Effector CD8-positive, alpha-beta T cell (primary cell): Measurements from ENCODE around the gene SERPINB10.

Source experiments
- DNase-seq: peaks from one replicate; lab custom pipeline; 2025; lab: John Stamatoyannopoulos, UW

The SERPINB10 gene

DNA sequence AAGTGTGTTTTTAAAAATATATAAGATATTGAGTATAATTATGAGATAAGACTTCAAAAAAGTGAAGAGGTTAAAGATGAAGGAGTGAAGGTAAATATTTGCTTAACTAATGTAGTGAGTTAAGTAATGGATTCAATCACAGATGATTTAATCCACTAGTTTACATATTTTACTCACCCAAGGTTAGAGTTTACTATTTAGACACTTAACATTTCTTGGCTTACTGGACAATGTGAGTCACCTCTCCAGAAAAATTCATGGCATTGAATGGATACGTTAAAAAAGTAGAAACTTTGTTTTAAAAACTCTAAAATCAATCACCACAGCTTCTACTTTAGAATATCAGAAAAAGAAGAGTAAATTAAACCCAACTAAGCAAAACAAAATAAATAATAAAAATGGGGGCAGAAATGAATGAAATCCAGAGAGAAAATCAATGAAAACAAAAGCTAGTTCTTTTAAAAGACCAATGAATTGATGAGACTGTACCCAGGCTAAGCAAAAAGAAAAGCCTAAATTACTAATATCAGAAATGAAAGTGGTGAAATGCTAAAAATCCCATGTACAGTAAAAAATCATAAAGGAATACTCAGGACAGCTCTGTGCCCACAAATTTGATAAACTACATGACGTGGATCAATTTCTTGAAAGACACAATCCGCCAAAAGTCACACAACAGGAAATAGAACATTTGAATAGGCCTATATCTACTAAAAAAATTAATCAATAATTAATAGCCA is 39.5 kb downstream of the SERPINB10 start:
- no peak for DNase-seq

DNA sequence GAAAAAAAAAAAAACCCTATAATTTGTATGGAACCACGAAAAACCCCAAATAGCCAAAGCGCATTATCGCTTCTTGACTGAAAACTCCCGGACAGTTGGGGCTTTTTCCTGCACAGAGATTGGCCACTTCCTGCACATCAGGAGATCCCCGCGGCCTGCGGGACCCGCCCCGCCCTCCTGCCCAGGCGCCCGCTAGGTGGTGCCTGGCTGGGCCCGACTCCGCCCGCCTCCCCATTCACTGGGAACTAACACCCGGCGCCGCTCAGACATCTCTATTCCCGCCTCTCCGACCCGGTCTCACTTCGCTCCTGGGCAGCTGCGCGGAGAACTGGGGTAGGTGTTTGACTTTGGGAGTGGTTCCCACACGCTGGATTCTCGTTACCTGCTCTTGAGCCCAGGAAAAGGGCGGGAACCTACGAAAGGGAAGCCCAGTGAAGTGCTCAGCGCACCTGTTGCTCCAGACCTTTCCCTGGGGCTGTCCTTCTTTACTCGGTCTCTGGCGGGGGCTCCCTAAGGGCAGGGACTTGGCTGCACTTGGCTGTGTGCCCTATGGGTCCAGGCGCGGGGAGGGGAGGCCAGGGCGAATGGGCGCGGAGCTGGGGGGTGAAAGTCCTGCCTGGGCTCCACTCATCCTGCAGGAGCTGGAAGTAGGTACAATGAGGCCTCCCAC is 41.4 kb downstream of the SERPINB10 start, which contains the start of gene HMSD:
Gene HMSD (plus strand): TSS at position 234 of the 670 bp plus-strand sequence. CDS start 4,155 bp downstream, outside the sequence.
- DNase-seq = no peak

DNA sequence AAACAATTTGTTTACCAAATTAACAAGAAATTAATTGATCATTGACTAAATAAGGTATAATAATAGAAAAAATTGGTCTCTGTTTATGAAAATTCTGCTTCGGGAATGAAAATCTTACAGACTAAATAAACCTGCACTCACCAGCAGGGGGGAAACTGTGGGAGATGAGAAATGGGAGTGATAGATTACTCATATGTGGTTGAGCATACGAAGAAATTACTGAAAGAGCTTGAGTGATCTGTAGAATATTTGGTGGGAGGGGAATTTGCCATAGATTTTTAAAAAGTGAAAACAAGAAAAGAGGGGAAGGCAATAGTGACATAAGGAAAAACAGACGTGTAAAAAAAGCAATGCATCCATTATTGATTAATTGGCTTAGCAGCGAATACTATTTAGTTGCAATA is 43.5 kb downstream of the SERPINB10 start:
- no peak for DNase-seq

DNA sequence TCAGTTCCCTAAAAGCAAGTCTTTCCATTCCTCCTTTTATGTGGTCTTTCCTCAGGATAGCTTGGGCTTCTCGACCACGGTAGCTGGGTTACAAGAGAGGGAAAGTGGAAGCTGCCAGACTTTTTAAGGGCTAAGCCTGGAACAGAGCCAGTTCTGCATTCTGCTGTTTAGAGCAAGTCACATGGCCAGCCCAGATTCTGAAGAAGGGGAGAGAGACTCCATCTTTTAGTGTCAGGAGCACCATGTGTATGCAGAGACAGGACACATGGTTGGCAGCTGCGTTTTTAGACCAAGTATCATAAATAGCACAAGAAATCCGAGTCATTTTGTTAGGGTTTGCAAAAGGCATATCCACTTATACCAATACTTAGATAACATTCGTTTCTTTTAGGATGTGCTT is 46.1 kb downstream of the SERPINB10 start:
- no peak for DNase-seq

DNA sequence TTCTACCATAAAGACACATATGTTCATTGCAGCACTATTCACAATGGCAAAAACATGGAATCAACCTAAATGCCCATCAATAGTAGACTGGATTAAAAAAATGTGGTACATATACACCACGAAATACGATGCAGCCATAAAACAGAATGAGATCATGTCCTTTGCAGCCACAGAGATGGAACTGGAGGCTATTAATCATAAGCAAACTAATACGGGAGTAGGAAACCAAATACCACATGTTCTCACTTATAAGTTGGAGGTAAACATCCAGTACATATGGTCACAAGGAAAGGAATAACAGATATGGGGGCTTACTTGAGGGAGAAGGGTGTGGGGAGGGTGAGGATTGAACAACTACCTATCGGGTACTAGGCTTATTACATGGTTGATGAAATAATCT is 49.0 kb downstream of the SERPINB10 start:
- no peak for DNase-seq

DNA sequence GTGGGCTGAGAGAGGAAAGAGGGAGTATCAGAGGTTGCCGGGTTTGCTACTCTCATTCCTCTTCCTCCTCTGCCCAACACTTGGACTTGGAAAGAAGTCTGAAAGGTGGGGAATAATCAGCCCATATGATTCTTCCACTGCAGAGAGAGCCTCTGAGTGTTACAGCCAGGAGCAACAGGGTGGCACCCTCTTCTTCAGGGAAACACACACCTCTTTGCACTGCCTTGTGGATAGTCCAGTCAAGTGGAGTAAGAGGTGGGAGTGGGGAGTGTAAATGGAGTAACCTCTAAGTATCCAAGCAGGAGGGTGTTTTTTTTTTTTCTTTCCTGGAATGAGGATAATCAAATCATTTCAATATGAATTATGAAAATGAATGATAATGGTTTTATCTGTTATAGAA is 53.1 kb downstream of the SERPINB10 start:
- DNase-seq = no peak

DNA sequence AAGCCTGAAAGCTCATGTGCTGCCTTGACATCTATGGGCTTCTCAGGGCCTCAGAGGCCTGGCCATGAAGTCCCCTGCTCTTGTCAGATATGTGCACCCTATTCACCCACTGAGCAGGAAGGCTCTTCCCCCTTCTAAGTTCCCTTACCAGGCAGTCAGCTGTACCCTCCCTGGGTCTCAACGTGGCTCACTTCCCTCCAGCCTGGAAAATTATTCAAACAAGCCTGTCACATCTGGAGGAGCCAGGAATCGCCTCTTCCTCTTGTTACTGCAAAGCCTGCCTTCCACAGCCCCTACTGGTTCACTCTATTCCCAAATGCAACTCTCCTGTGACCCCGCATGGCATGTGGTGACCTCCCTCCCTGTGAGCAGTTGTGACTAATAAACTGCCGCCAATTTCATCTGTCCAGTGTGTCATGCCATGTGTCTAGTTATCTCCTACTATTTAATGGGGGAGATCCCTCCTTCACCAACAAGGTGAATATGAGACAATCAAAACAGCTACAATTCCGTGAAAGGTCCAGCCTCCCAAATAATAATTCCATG is 53.8 kb downstream of the SERPINB10 start:
- no peak for DNase-seq

DNA sequence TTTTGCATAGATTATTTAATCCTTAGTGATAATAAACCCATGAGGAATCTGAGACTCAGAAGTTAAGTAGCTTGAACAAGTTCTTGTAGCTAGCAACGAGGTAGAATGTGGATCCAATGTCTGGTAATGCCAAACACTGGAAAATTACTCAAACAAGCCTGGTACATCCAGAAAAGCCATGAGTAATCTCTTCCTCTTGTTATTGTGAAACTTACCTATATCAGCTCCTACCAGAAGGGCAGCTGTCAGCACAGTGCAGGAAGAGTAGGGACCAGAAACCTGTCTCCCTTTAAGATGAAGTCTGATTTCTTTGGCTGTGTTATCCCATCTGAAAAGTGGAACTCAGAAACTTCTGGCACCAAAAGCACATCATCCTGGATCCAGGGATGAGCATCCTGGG is 54.4 kb downstream of the SERPINB10 start:
- DNase-seq = no peak

DNA sequence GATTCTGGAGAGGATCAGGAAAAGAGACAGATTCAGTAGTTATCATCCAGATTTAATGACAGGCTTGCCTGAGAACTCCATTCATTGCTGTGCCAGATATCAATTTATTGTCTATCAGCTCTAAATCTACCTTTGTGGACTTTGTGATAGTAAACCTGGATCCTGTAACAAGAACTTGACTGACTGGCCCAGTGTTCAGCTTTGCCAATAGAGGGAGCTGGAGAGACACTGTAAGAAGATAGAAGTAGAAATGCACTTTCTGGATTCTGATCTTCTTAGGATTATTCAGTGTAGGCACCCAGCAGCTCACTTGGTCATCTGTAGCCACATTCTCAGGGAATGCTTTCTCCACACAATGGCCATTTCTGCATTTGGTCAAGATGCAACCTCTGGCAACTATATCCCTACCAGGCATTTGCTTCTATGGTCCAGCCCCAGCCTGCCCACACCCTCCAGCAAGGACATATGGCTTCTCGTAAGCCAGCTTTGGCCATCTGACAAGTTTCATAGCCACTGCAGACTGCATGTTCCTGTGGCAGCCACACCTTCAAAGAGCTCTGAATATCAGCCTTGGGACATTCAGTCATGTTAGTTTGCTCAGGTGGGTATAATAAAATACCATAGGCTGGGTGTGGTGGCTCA is 56.0 kb downstream of the SERPINB10 start:
- DNase-seq = peak; percentile 3

DNA sequence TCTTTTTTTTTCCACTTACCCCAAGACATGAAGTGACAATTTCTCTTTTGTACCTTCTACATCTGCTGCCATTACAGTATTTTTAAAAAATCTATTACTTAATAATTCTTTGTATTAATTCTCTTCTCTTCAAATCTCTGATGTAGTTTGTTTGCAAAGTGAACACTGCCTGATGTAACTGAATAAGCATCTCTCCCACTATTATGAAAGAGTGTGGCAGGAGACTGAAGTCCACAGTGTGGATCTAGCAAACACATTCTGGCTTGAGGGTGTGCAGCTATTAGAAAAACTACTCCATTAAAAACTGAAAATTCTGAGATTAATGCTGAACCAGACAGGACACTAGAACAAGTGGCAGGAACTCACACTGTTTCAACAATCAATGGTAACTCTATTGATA is 57.1 kb downstream of the SERPINB10 start:
- DNase-seq = no peak

DNA sequence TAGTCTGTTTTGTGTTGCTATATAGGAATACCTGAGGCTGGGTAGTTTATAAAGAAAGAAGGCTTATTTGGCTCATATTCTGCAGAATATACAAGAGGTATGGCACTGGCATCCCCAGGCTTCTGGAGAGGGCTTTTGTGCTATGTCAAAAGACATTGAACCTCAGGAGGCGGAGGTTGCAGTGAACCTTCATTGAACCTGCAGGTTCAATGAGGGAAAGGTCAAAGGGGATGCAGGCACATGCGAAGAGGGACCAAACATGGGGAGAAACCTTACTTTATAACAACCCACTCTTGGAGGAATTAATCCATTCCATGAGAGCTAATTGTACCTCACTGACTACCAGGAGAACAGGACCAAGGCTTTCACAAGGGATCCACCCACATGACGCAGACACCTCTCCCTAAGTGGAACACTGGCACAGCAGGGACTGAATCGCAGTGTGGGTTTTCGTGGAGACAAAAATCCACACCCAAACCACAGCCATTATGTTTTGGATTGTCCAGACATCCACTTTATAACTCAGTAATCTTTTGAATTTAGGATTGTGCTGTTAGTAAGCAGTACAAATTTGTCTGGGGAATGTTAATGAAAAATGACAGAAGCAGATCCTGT is 58.1 kb downstream of the SERPINB10 start:
- DNase-seq = no peak

DNA sequence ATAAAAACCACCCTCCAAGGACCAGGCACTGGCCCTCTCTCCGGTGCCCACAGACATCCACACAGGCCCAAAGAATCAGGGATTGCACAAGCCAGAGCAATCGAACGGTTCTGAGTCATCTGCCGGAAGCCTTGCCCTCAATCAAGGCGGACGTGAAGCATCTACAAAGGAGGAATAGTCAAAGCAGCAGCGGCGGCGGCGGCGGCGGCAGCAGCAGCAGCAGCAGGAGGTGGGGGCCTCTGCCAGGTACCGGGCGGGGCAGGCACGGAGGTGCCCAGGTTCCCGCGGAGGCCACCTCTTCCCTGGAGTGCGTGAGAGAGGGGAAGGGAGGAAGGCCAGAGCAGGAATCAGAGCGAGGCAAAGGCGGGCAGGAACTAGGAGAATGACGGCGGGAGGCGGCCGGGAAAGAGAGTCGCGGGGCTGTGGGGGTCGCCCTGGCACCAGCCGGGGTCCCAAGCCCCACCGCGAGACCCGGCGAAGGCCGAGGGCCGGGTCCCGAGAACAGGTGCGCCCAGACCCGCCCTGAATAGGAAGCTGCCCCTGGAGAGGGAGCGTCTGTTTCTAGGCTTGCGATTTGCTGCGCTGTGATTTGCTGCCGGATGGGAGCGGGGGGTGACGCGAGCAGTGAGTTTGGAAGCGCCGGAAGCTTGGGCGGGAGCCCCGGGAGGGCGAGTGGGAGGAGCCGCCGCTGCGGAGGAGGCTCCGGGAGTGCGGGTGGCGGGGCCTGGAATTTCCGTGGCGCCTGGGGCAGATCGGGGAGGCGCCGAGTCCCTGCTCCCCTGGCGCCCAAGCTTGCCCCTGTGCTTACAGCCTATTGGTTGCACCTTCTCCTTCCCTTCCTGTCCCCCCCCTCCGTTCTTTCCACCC is 62.4 kb downstream of the SERPINB10 start, which contains the start of gene SERPINB8:
Gene SERPINB8 (plus strand): TSS at position 140 of the 867 bp plus-strand sequence. CDS start 8,228 bp downstream, outside the sequence.
- DNase-seq = peak; percentile 68

DNA sequence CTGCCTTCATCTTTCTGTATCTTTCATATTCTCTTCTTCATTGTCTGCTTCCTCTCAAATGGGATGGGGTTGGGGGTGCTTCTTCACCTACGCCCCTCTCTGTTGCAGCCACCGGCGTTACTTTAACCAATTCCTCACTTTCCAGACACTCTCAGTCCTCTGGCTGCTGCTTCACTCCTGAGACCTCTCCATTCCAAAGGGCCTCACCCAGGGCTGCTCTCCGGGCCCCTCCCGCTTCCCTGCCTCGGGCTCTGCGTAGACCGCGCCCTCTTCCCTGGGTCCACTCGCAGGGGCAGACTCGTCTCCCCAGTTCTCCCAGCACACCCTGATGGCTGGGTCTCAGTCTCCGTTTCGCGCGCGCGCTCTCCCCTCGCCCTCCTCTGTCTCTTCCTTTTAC is 63.0 kb downstream of the SERPINB10 start:
- no peak for DNase-seq

DNA sequence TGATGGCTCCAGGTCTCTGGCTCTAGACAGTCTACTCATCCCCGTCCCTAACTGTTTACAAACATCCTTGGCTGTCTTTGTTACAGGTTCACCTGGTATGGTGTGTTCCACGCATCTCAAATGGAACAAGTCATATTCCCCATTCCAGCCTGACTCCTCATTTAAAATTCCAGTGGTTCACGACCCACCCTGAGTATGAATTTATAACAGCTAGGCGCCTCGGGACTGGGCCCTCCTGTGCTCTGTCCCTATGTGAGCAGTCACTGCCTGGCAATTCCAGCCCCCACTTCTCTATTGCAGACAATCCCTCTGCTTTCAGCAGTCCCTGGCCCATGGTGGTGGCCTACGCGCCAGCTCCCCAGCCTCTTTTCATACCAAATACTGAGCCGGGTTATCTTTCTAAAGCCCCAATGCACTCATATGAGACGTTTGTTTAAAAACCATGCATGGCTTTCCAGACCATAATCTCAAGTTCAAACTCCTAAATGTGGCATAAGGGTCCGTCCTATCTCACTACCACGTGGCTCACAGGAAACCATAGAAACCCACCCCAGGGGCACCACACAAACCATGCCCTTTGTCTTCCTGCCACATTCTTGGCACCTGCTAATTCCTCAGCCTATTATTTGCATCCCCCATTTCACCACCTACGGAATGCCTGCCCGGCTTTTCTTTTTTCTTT is 63.7 kb downstream of the SERPINB10 start:
- no peak for DNase-seq

DNA sequence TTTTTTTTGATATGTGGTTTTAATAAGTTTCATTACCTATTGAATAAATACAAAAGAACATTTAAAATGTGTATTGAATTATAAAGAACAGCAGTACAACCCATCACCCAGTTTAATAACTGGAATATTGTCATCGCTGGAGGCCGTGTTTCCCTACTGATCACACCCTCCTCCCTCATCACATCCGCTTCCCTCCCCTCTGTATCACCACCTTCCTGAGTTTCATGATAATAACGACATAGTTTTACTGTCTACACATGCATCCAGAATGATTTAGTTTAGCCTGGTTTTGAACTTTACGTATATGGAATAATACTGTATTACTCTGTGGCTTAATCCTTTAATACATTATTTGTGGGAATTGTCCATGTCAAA is 64.2 kb downstream of the SERPINB10 start:
- no peak for DNase-seq

DNA sequence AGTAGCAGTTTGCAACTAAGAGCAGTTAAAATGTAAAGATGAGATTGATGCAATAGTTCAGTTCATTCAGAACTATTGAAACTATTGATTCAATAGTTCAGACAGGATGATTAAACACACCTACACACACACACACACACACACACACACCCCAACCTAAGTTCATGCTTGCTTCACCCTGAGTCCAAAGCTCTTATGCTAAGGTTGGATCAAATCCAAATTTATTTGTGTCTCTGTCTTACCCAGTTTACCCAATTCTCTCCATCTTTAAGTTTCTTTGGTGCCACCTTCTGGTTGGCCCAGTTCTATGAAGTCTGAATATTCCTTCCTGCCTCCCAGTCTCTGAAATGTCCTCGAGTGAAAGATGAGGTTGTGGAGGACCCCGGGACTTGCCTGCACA is 67.2 kb downstream of the SERPINB10 start:
- no peak for DNase-seq

DNA sequence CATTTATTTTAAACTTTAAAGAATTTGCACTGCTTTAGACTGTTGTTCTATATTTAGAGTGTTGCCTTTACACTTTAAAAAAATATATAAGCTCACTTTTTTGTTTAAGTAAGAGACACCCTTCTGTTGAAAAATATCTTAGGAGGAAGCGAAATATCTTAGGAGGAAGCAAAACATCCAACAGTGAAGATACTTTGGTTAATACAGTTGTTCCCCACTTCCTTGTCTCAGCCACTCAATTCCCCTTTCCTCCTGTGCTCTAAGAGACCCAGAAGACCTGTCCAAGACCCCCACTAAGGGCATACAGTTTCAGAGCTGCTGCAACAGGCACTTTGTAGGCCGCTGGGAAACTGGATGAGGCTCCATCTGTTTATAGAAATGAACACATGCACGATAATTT is 67.9 kb downstream of the SERPINB10 start:
- DNase-seq = no peak

DNA sequence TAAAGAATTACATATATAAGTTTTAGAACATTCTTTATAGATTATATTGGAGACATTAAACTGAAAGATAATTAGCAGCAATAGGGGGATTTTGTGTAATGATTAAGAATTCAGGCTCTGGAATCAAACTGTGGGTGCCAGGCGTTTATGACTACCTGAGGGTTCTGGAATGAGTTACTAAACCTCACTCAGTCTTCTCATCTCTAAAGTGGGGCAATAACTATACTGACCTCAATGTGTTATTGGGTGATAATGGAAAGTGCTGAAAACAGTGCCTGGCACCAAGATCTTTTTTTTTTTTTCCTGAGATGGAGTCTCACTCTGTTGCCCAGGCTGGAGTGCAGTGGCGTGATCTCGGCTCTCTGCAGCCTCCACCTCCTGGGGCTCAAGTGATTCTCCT is 69.3 kb downstream of the SERPINB10 start:
- DNase-seq = no peak

DNA sequence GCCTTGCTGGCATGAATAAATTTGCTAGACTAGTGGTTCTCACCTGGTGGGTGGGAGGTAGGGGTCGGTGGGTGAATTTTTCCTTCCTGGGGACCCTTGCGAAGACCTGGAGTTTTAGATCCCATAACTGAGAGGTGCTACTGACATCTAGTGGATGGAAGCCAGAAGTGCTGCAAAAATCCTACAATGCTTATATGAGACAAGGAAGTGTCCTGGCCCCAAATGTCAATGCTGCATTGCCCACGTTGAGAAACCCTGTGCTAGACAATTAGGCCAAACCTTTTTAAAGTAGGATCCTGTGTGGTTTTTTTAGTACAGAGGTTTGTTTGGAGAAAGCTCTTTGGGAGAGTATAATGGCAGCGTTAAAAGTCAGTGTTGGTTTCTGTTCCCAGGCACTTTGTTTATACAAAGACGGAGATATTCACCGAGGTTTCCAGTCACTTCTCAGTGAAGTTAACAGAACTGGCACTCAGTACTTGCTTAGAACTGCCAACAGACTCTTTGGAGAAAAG is 71.7 kb downstream of the SERPINB10 start:
- DNase-seq = peak; percentile 5

DNA sequence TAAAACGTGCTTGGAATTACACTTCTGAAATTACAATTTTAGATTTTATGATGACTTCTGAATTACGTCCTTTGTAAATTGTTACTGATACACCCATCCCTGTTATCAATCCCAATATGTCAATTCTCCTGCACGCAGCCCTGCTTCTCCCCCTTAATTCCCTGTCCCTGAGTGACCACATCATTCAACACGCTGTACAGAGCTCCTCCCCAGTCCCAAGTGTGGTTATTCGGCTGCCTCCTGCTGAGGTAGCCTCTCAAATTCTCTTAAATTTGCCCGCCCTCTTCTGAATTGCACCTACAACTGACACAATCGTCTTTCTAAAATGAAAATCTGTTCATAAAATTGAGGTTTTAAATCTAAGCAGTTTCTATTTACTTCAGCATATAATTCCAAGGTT is 72.3 kb downstream of the SERPINB10 start:
- no peak for DNase-seq
